Karpas-422 (cell line): Measurements from ENCODE around the gene ACR. TPM values are rescaled to one million over a fixed set of nuclear protein-coding genes. Genes with fewer than 3 reads are reported as not detected.

Experiments used
- DNase-seq: peaks from one replicate; pipeline ENCODE4 v3.0.0-alpha.2; 2015
- H2AFZ ChIP-seq: fragments of 200-600 bp; sonication (generic); 2 replicates; pipeline ENCODE4 v1.6.1; 2014; ENCODE audit warnings: antibody characterized with exemption, low read length, mixed read lengths
- H3K27ac ChIP-seq: fragments of 200-600 bp; sonication (generic); 2 replicates; pipeline ENCODE4 v1.5.1; 2014; ENCODE audit warnings: mild to moderate bottlenecking, low read length, moderate library complexity
- H3K27me3 ChIP-seq: fragments of 200-600 bp; sonication (generic); 2 replicates; pipeline ENCODE4 v1.6.1; 2014; ENCODE audit warnings: low read length, mixed read lengths
- H3K36me3 ChIP-seq: fragments of 200-600 bp; sonication (generic); 2 replicates; pipeline ENCODE4 v1.6.1; 2014; ENCODE audit warnings: low read length, mixed read lengths; ENCODE audit not compliant: insufficient read depth
- H3K4me1 ChIP-seq: fragments of 200-600 bp; sonication (generic); 2 replicates; pipeline ENCODE4 v1.6.1; 2014; ENCODE audit warnings: mild to moderate bottlenecking, low read length, mixed read lengths
- H3K4me2 ChIP-seq: fragments of 200-600 bp; sonication (generic); 2 replicates; pipeline ENCODE4 v1.6.1; 2014; ENCODE audit warnings: low read length, low read depth, mild to moderate bottlenecking; ENCODE audit not compliant: poor library complexity, severe bottlenecking
- H3K4me3 ChIP-seq: fragments of 200-600 bp; sonication (generic); 2 replicates; pipeline ENCODE4 v1.5.1; 2014; ENCODE audit warnings: mild to moderate bottlenecking, antibody characterized with exemption, low read length, mixed read lengths
- H3K79me2 ChIP-seq: fragments of 200-600 bp; sonication (generic); 2 replicates; pipeline ENCODE4 v1.6.1; 2014; ENCODE audit warnings: mild to moderate bottlenecking, low read length, mixed read lengths
- H3K9ac ChIP-seq: fragments of 200-600 bp; sonication (generic); 2 replicates; pipeline ENCODE4 v1.6.0; 2014; ENCODE audit warnings: low read length
- H3K9me2 ChIP-seq: fragments of 200-600 bp; sonication (generic), shearing (Covaris generic); replicated peaks from 2 replicates; pipeline ENCODE4 v1.6.0; 2014; ENCODE audit warnings: mild to moderate bottlenecking, low read length, moderate library complexity; ENCODE audit not compliant: insufficient read depth
- H3K9me3 ChIP-seq: fragments of 300-700, 200-600 bp; sonication (generic); 2 replicates; pipeline ENCODE4 v1.6.1; 2014; ENCODE audit warnings: low read length, mixed read lengths
- H4K20me1 ChIP-seq: fragments of 200-600 bp; sonication (generic); 2 replicates; pipeline ENCODE4 v1.6.1; 2014; ENCODE audit warnings: mild to moderate bottlenecking, antibody characterized with exemption, low read length, low read depth; ENCODE audit not compliant: insufficient read depth
- total RNA-seq: library from RNA; depleted of rRNA; stranded (reverse); fragments of >200 nt; shearing (Covaris generic); gene quantifications from 2 replicates; pipeline ENCODE4 v1.2.3, GENCODE V29; 2014; ENCODE audit warnings: low replicate concordance

The ACR gene
- total RNA-seq, 1 experiment from 2014 or later = not detected

DNA sequence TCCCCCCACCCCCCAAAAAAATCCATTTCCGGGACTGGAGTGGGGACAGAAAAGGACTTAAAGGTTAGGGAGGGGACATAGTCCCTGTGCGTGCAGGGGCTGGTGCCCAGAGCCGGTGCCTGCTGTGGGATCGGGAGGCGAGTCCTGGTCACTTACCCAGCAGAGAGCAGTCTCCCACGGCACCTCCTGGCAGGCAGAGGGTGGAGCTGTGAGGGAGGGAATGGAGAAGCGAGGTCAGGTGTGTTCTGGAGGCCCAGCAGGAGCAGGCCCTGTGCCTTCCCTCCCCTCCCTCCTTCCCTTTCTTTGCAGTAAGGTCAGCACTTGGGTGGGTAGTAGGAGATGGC is 37.0 kb upstream of the ACR start:
- Histone ChIP-seq H3K27me3 (no peaks in the 10 kb centered on the region), H3K27ac (no peak overlapping the region), H3K79me2 (no peaks in the 10 kb centered on the region), H4K20me1 (no peaks in the 10 kb centered on the region), H3K4me1 (no peaks in the 10 kb centered on the region), H3K9ac (no peak overlapping the region), H2AFZ (no peak overlapping the region), H3K4me3 (no peak overlapping the region), H3K9me2 (no peaks in the 10 kb centered on the region), H3K36me3 (no peaks in the 10 kb centered on the region), H3K4me2 (no peak overlapping the region), H3K9me3 (no peaks in the 10 kb centered on the region)
- no peak for DNase-seq

DNA sequence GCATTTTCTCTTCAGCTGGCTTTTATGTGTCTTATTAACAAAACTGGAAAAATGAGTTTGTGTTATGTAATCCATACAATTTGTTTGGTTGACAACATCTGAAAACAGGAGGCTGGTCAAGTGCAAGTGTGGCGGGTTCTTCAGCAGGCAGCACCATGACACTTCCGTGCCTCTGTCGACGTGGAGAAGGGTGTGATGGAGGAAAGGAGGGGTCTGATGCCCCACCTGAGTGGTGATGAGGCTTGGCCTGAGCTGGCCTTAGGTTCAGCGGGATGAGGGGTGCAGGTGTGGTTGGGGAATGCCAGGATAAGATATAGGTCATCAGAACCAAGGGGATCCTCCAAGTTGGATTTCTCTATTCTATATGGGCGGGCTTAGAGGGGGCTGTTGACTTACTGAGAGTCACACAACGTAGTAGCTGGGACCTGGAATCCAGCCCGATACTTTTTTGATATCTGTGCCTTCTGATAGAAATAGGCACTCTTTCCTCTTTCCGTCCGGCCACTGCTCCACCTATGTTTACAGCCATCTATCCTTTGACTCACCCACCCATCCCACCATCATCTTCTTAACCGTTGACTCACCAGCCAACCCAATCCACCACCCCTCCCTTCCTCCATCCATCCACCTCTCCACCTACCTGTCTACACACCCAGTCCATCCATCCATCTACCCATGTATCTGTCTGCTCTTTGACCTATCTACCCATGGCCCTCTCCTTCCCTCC is 36.4 kb upstream of the ACR start:
- no peaks in the 10 kb centered on the region for H3K27me3 ChIP-seq
- H3K4me3 ChIP-seq = no peak overlapping the region
- no peaks in the 10 kb centered on the region for H3K9me2 ChIP-seq
- H2AFZ ChIP-seq = no peak overlapping the region
- no peaks in the 10 kb centered on the region for H3K36me3 ChIP-seq
- H3K79me2 ChIP-seq = no peaks in the 10 kb centered on the region
- H3K4me1 ChIP-seq = no peaks in the 10 kb centered on the region
- no peaks in the 10 kb centered on the region for H3K9me3 ChIP-seq
- DNase-seq = no peak
- H3K4me2 ChIP-seq = no peak overlapping the region
- no peak overlapping the region for H3K27ac ChIP-seq
- H4K20me1 ChIP-seq = no peaks in the 10 kb centered on the region
- no peak overlapping the region for H3K9ac ChIP-seq

DNA sequence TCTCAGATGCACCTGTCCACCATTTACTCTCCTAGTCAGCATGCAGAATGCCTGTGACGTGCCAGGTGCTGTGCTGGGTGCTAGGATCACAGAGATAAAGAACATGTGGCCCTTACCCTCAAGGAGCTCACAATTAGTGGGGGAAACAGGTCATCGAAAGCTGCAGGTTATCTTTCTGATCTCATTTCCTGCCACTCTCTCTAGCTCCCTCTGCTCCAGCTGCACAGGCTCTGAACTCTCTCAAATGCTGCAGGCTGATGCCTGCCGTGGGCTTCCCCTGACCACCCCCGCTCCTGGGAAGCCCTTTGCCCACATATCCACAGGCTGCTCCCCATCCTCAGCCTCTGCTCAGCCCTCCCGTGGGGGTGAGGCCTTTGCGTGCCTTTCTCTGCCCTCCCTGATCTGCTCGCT is 35.7 kb upstream of the ACR start:
- Histone ChIP-seq H2AFZ (no peak overlapping the region), H3K27me3 (no peaks in the 10 kb centered on the region), H3K4me3 (no peak overlapping the region), H3K79me2 (no peaks in the 10 kb centered on the region), H3K27ac (no peak overlapping the region), H3K9ac (no peak overlapping the region), H3K4me1 (no peaks in the 10 kb centered on the region), H4K20me1 (no peaks in the 10 kb centered on the region), H3K36me3 (no peaks in the 10 kb centered on the region), H3K9me3 (no peaks in the 10 kb centered on the region), H3K4me2 (no peak overlapping the region), H3K9me2 (no peaks in the 10 kb centered on the region)
- no peak for DNase-seq

DNA sequence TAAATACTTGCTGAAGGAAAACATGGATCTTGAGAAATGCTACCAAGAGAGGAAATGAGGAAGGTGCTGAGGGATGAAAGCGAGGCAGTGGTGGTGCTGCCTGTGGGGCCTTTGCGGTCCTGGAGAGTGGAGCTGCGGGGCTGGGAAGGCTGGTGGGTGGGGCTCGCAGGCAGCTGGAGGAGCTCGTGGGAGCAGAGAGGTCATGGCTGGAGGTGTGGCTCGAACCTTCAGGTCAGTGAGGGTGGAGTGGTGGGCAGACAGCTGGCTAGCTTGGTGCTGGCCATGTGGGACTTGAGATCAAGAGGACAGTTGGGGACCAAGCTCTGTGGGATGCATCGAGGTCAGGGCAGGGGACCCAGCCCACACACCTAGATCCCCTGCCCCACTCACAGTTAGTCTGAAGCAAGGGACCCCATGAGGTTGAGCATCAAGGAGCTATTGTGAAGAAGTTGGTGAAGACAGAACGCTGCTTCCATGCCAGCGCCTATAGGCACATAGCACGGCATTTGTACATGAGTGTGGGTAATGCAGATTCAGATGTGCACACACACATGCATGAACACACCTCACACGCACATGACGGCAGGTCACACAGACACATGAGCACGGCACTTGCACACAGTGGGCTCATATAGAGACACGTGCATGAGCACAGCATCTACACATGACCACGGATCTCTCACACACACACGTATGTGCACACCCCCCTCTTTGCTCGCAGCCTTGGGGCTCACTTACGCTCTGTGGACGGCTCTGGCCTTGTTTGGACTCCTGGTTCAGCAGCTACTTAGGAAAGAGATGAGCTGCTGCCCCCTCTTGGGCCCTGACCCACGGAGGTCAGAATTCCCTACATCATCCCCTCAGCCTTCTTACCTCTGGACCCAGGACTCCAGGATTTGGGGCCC is 34.9 kb upstream of the ACR start:
- no peaks in the 10 kb centered on the region for H4K20me1 ChIP-seq
- no peak overlapping the region for H3K4me2 ChIP-seq
- H3K4me3 ChIP-seq = no peak overlapping the region
- H2AFZ ChIP-seq = no peak overlapping the region
- no peak overlapping the region for H3K9ac ChIP-seq
- no peaks in the 10 kb centered on the region for H3K9me3 ChIP-seq
- DNase-seq = no peak
- no peak overlapping the region for H3K27ac ChIP-seq
- no peaks in the 10 kb centered on the region for H3K9me2 ChIP-seq
- H3K27me3 ChIP-seq = no peaks in the 10 kb centered on the region
- no peaks in the 10 kb centered on the region for H3K4me1 ChIP-seq
- H3K79me2 ChIP-seq = no peaks in the 10 kb centered on the region
- no peaks in the 10 kb centered on the region for H3K36me3 ChIP-seq

DNA sequence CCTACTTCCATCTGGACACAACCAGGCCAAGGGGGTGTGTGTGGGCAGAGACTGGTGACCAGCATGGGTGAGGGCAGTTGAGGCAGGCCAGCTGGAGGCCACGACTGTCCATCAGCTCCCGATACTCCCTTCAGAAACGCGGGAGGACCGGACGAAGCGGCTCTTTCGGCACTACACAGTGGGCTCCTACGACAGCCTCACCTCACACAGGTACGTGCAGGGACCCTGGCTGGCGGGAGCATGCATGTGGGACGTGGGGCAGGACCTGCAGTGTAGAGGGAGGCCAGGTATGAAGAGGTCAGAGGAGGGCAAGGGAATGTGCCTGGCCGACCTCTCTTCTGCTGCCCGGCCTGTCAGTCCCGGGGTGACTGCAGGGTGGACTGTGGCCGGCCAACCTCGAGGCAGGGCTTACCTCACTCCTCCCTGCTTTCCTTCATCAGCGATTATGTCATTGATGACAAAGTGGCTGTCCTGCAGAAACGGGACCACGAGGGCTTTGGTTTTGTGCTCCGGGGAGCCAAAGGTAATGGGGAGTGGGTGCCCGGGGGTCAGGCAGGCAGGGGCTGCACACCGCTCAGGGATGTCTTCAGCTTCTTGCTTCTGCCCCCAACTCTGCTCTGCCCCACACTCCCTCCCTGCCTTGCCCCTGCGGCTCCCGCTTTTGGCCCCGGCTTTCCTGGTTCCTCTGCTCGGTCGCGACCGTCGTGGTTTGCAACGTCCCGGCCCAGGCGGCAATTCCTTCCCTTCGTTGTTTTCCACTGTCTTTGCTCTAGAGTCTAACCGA is 34.1 kb upstream of the ACR start:
- Histone ChIP-seq H4K20me1 (no peaks in the 10 kb centered on the region), H3K9me3 (no peaks in the 10 kb centered on the region), H3K27ac (no peak overlapping the region), H3K27me3 (no peaks in the 10 kb centered on the region), H3K9me2 (no peaks in the 10 kb centered on the region), H3K36me3 (no peaks in the 10 kb centered on the region), H3K4me2 (no peak overlapping the region), H3K9ac (no peak overlapping the region), H3K4me1 (no peaks in the 10 kb centered on the region), H3K79me2 (no peaks in the 10 kb centered on the region), H2AFZ (no peak overlapping the region), H3K4me3 (no peak overlapping the region)
- DNase-seq = no peak

DNA sequence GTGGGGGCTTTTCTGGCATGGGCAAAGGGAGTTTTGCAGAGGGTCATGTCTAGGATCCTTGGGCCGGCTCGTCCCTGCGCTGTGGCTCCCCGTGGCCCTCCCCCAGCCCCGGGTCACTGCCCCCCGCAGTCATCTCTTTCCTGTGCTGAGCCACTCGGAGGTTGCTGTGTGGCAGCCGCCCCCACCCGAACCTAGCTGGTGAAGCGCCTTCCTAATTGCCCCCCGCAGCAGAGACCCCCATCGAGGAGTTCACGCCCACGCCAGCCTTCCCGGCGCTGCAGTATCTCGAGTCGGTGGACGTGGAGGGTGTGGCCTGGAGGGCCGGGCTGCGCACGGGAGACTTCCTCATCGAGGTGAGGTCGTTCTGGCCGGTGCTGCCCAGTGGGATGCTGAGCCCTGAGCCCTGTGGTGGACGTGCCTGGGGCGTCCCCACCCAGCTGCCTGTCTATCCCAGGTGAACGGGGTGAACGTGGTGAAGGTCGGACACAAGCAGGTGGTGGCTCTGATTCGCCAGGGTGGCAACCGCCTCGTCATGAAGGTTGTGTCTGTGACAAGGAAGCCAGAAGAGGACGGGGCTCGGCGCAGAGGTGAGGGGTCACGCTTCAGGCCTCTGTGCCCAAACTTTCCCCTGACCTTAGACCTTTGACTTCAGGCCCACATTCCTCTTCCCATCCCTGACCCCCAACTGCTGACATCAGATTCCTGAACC is 33.3 kb upstream of the ACR start:
- Histone ChIP-seq H3K27ac (no peak overlapping the region), H3K36me3 (no peaks in the 10 kb centered on the region), H3K9me3 (no peaks in the 10 kb centered on the region), H3K4me2 (no peak overlapping the region), H2AFZ (no peak overlapping the region), H3K4me3 (no peak overlapping the region), H3K4me1 (no peaks in the 10 kb centered on the region), H4K20me1 (no peaks in the 10 kb centered on the region), H3K9ac (no peak overlapping the region), H3K79me2 (no peaks in the 10 kb centered on the region), H3K9me2 (no peaks in the 10 kb centered on the region), H3K27me3 (no peaks in the 10 kb centered on the region)
- DNase-seq = no peak

DNA sequence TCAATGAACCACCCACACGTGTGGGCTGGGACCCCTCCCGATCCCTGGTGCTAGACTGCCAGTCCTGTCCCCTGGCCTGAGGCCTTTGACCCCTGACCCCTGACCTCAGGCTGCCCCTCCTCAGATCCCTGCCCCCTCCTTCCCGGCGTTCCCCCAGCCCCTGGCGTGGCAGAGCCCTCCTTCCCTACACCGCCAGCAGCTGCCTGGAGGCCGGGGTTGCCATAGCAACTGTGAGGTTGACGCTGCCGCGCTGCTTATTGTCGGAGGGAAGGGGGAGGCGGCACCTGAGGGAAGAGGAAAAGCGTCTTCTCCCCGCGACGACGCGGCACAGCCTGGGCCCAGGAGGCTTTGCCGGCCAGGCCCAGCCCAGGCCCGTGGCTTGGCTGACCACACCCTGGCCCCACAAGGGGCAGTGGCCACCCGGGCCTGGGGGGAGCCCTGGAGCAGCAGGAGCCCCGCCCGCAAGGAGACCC is 32.7 kb upstream of the ACR start:
- Histone ChIP-seq H3K79me2 (no peaks in the 10 kb centered on the region), H3K27me3 (no peaks in the 10 kb centered on the region), H3K9me3 (no peaks in the 10 kb centered on the region), H3K4me1 (no peaks in the 10 kb centered on the region), H3K4me3 (no peak overlapping the region), H4K20me1 (no peaks in the 10 kb centered on the region), H3K9me2 (no peaks in the 10 kb centered on the region), H3K9ac (no peak overlapping the region), H3K4me2 (no peak overlapping the region), H2AFZ (no peak overlapping the region), H3K36me3 (no peaks in the 10 kb centered on the region), H3K27ac (no peak overlapping the region)
- no peak for DNase-seq
